Ishikawa (cell line): ENCODE data around the gene TFF1.

ENCODE experiments used
- CEBPB ChIP-seq: IDR thresholded peaks from 2 replicates; pipeline ENCODE4 v1.6.1; 2012
- CREB1 ChIP-seq: IDR thresholded peaks from 2 replicates; pipeline ENCODE4 v1.6.1; 2012; ENCODE audit warnings: low read depth
- EGR1 ChIP-seq: IDR thresholded peaks from 2 replicates; pipeline ENCODE4 v1.6.1; 2012
- EP300 ChIP-seq: IDR thresholded peaks from 2 replicates; pipeline ENCODE4 v1.6.1; 2012; ENCODE audit warnings: borderline replicate concordance
- FOXM1 ChIP-seq: IDR thresholded peaks from 2 replicates; pipeline ENCODE4 v1.6.1; 2012; ENCODE audit warnings: low read depth, borderline replicate concordance
- NFIC ChIP-seq: IDR thresholded peaks from 2 replicates; pipeline ENCODE4 v1.6.1; 2012
- RAD21 ChIP-seq: IDR thresholded peaks from 2 replicates; pipeline ENCODE4 v1.6.1; 2012; ENCODE audit warnings: low read depth
- TAF1 ChIP-seq: IDR thresholded peaks from 2 replicates; pipeline ENCODE4 v1.6.1; 2012; ENCODE audit warnings: low read depth, mild to moderate bottlenecking
- TCF12 ChIP-seq: IDR thresholded peaks from 2 replicates; pipeline ENCODE4 v1.6.1; 2012; ENCODE audit warnings: low read depth
- TEAD4 ChIP-seq: IDR thresholded peaks from 2 replicates; pipeline ENCODE4 v1.6.1; 2012
- YY1 ChIP-seq: IDR thresholded peaks from 2 replicates; pipeline ENCODE4 v1.6.1; 2012; ENCODE audit warnings: low read depth
- ZBTB7A ChIP-seq: IDR thresholded peaks from 2 replicates; pipeline ENCODE4 v1.6.1; 2012; ENCODE audit warnings: low read depth
- TF ChIP-seq, protein P1 (sequence below): IDR thresholded peaks from 2 replicates; pipeline ENCODE4 v1.6.1; 2012
- TF ChIP-seq, protein P2 (sequence below): IDR thresholded peaks from 2 replicates; pipeline ENCODE4 v1.6.1; 2012; ENCODE audit warnings: low read depth, mild to moderate bottlenecking
- TF ChIP-seq, protein P3 (sequence below): IDR thresholded peaks from 2 replicates; pipeline ENCODE4 v1.6.1; 2012

TFF1 gene

DNA sequence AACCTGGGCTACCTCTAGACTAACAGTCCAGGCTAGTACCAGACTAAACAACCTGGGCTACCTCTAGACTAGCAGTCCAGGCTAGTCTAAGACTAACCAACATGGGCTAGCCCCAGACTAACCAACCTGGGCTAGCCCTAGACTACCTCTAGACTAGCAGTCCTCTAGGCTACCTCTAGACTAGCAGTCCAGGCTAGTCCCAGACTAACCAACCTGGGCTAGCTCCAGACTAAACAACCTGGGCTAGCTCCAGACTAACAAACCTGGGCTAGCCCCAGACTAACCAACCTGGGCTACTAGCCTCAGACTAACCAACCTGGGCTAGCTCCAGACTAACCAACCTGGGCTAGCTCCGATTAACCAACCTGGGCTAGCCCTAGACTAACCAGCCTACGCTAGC lies 17.6 kb downstream of the TFF1 start:
- no peak for TF ChIP-seq CEBPB
- TF ChIP-seq, protein P1, sequence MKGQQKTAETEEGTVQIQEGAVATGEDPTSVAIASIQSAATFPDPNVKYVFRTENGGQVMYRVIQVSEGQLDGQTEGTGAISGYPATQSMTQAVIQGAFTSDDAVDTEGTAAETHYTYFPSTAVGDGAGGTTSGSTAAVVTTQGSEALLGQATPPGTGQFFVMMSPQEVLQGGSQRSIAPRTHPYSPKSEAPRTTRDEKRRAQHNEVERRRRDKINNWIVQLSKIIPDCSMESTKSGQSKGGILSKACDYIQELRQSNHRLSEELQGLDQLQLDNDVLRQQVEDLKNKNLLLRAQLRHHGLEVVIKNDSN, result no peak
- TF ChIP-seq NFIC, result no peak
- TF ChIP-seq, protein P2, sequence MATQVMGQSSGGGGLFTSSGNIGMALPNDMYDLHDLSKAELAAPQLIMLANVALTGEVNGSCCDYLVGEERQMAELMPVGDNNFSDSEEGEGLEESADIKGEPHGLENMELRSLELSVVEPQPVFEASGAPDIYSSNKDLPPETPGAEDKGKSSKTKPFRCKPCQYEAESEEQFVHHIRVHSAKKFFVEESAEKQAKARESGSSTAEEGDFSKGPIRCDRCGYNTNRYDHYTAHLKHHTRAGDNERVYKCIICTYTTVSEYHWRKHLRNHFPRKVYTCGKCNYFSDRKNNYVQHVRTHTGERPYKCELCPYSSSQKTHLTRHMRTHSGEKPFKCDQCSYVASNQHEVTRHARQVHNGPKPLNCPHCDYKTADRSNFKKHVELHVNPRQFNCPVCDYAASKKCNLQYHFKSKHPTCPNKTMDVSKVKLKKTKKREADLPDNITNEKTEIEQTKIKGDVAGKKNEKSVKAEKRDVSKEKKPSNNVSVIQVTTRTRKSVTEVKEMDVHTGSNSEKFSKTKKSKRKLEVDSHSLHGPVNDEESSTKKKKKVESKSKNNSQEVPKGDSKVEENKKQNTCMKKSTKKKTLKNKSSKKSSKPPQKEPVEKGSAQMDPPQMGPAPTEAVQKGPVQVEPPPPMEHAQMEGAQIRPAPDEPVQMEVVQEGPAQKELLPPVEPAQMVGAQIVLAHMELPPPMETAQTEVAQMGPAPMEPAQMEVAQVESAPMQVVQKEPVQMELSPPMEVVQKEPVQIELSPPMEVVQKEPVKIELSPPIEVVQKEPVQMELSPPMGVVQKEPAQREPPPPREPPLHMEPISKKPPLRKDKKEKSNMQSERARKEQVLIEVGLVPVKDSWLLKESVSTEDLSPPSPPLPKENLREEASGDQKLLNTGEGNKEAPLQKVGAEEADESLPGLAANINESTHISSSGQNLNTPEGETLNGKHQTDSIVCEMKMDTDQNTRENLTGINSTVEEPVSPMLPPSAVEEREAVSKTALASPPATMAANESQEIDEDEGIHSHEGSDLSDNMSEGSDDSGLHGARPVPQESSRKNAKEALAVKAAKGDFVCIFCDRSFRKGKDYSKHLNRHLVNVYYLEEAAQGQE, result no peak
- no peak for TF ChIP-seq FOXM1

DNA sequence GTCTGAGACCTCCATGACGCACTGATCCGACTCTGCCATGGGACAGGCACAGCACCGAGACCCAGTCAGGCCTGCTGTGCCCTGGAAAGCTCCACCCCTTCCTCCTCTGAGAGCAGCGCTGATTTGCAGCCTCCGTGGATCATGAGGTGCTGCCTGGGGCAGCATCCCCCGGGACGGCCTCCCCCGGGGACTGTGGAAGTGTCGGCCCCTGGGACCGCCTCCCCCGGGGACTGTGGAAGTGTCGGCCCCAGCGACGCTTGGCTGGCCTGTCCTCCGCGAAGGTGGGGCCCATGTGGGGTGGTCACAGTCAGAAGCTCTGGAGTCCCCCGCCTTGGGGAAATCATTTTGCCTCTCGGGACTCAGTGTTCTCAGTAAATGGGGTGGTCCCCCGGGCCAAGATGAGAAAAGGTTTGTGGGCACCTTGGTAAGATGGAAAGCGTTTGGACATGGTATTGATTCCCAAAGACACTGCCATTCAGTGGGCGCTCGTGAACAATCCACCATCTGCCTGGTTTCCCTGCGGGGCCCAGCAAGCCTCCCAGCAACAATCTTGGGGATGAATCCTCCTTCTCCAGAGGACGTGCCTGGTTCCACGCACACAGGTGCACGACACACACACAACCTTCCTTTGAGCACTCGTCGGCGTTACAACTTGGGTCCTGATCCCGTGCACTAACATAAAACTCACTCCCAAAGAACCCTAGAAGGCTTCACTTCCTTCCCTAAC lies 18.6 kb downstream of the TFF1 start:
- TF ChIP-seq, protein P2, result no peak
- no peak for TF ChIP-seq EGR1
- TF ChIP-seq, protein P3, sequence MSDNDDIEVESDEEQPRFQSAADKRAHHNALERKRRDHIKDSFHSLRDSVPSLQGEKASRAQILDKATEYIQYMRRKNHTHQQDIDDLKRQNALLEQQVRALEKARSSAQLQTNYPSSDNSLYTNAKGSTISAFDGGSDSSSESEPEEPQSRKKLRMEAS, result no peak
- TF ChIP-seq TCF12, result no peak
- TF ChIP-seq YY1, result no peak
- TF ChIP-seq RAD21, result no peak
- TF ChIP-seq FOXM1, result no peak
- TF ChIP-seq CEBPB, result no peak
- TF ChIP-seq, protein P1, result no peak
- TF ChIP-seq TEAD4, result no peak
- TF ChIP-seq NFIC, result no peak
- no peak for TF ChIP-seq EP300
- TF ChIP-seq CREB1, result no peak
- TF ChIP-seq TAF1, result no peak
- no peak for TF ChIP-seq ZBTB7A

DNA sequence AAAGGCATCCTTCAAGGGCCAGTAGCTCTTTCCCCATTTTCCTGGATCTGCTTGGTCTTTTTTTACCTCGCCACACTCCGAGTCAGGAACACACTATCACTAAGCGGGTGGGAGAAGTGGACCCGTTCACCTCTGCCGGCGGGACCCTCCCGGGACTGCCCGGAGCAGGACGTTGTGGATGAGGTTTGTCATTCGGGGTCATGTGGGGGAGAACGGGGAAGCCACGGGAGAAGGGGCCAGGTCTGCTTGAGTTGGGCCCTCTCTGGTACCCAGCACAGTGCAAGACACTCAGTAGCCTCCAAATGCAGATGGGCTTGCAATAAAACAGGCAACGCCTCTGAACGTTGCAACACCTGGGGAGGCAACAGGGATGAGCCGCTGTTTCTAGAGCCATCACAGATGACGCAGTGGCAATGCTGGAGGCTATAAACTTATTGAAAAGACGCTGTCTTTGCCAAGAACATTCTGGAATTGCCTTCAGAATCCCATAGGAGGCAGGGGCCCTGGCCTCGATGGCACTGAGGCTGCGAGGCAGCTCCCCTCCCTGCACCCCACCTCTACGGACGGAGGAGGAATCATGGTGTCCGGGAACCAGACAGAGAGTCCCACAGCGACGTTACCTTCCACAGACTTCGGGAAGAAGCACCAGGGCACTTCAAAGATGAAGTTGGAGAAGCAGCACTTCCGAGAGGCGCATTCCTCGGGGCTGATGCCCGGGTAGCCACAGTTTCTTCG lies 19.3 kb downstream of the TFF1 start:
- TF ChIP-seq TCF12 (no peak), TAF1 (no peak), FOXM1 (no peak), YY1 (no peak), NFIC (no peak), EGR1 (no peak), CEBPB (no peak)
- TF ChIP-seq, protein P1, result no peak
- TF ChIP-seq, protein P3, result no peak

DNA sequence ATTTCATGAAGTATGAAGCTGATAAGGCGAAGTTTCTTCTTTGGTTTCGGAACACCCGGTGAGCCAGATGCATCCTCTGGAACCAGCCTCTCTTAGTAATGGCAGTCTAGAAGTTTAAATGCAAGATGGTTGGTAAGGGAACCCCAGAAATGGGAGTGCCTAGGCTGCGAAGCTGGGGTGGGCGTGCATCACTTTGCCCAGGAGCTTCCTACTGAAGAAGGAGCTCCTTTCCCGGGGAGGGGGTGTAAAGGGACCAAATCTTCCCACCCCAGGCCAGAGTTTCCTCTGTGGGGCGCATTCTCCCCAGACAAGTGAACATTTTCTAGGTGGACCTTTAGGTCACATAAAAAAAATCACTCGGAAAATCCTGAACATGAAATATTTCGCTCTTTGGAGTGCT lies 19.9 kb downstream of the TFF1 start:
- TF ChIP-seq ZBTB7A (no peak), YY1 (no peak), NFIC (no peak), CREB1 (no peak), FOXM1 (no peak), EP300 (no peak), TEAD4 (no peak), RAD21 (no peak), TAF1 (no peak)
- TF ChIP-seq, protein P2, result no peak
- TF ChIP-seq, protein P1, result no peak
- TF ChIP-seq, protein P3, result no peak
